SK-N-SH (cell line): ENCODE measurements around the gene COG2.
A peak's percentile ranks its signal among the peaks of the same experiment; 100 is the strongest.

Experiments used
- CHD2 ChIP-seq: fragments of 150-350 bp; IDR thresholded peaks from 2 replicates; pipeline ENCODE4 v1.6.1; 2018; ENCODE audit warnings: low read length; ENCODE audit not compliant: partially characterized antibody
- CTCF ChIP-seq: fragments of 200-600 bp; sonication (generic); IDR thresholded peaks from 2 replicates; pipeline ENCODE4 v1.6.1; 2017; ENCODE audit warnings: antibody characterized with exemption, mild to moderate bottlenecking, moderate library complexity
- ELF1 ChIP-seq: IDR thresholded peaks from 2 replicates; pipeline ENCODE4 v1.4.0; 2012
- EP300 ChIP-seq, 2 experiments: IDR thresholded peaks; 2 replicates each; pipeline versions ENCODE4 v1.4.0 to v1.6.1; 2012; ENCODE audit warnings: borderline replicate concordance in 1 of 2, low read depth in 1 of 2, low read length in 1 of 2
- FOXJ3 ChIP-seq: sonication (generic); formaldehyde crosslinking; IDR thresholded peaks from 2 replicates; pipeline ENCODE4 v1.5.1; 2020; ENCODE audit warnings: mild to moderate bottlenecking, missing genetic modification reagents
- NFIC ChIP-seq: IDR thresholded peaks from 2 replicates; pipeline ENCODE4 v1.4.0; 2012; ENCODE audit warnings: borderline replicate concordance
- RAD21 ChIP-seq: IDR thresholded peaks from 2 replicates; pipeline ENCODE4 v1.6.1; 2012; ENCODE audit warnings: mild to moderate bottlenecking, low read length
- RCOR1 ChIP-seq: fragments of 150-350 bp; IDR thresholded peaks from 2 replicates; pipeline ENCODE4 v1.6.1; 2017; ENCODE audit warnings: antibody characterized with exemption, low read length
- TAF1 ChIP-seq: IDR thresholded peaks from 2 replicates; pipeline ENCODE4 v1.6.1; 2012; ENCODE audit warnings: low read depth, mild to moderate bottlenecking, low read length, moderate library complexity, borderline replicate concordance

DNA sequence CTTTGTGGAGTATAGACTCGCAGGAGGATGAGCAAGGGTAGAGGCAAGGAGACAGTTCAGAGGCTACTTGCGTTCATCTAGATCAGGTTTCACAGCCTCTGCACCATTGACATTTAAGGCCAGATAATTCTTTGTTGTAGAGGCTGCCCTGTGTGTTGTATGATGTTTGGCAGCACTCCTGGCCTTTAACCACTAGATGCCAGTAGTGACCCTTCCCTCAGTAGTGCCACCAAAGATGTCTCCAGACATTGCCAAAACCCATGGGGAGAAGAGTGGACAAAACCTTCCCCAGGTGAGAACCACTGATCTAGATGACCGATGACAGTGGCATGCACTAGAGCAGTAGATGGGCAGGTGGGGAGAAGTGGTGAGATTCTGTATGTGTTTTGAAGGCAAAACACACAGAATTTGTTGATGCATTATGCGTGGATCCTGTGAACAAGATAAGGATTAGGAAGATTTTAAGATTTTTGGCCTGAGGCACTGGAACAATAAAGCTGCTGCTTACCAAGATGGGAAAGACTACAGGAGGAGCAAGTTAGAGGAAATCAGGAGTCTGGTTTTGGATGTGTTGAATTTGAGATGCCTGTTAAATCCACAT is 9.9 kb upstream of the COG2 start:
- TF ChIP-seq RCOR1 (no peak), FOXJ3 (CRISPR knock-in tag) (no peak), RAD21 (peak; percentile 84), TAF1 (no peak), CTCF (peak; percentile 65), ELF1 (no peak), EP300 (IDR thresholded peaks at IDR 0.05; ENCODE audit: borderline replicate concordance in 1 of 2, low read depth in 1 of 2, low read length in 1 of 2) (no peak), NFIC (no peak), CHD2 (no peak)
